AML-193 (cell line): Measurements from ENCODE around the gene PFDN1.

ENCODE experiments used
- DNase-seq, 2 experiments: peaks; one replicate each; lab custom pipeline; 2025; lab: John Stamatoyannopoulos, UW

The PFDN1 gene

GRCh38 chr5:140238756-140239155, 64.1 kb downstream of the PFDN1 start:
- no peak for DNase-seq

GRCh38 chr5:140236891-140237598, 65.9 kb downstream of the PFDN1 start:
- DNase-seq = no peak

- DNase-seq = peak; percentile 76 to 81
These were observed 66.9 kb downstream of the PFDN1 start for GRCh38 chr5:140235791-140236551.

- DNase-seq = no peak
These were observed 68.4 kb downstream of the PFDN1 start for GRCh38 chr5:140234377-140234989.

- DNase-seq = no peak
These were observed 70.2 kb downstream of the PFDN1 start for GRCh38 chr5:140232731-140233130.

- DNase-seq = no peak
These were observed 72.5 kb downstream of the PFDN1 start for GRCh38 chr5:140230373-140230772.

GRCh38 chr5:140228364-140228837, 74.5 kb downstream of the PFDN1 start:
- DNase-seq = no peak

GRCh38 chr5:140227046-140227445, 75.9 kb downstream of the PFDN1 start:
- DNase-seq = no peak

GRCh38 chr5:140225396-140225795, 77.5 kb downstream of the PFDN1 start:
- no peak for DNase-seq

- DNase-seq = no peak
These were observed 78.2 kb downstream of the PFDN1 start for GRCh38 chr5:140224658-140225057.

GRCh38 chr5:140223567-140223966, 79.3 kb downstream of the PFDN1 start:
- no peak for DNase-seq

- no peak for DNase-seq
These were observed 80.5 kb downstream of the PFDN1 start for GRCh38 chr5:140222416-140222815.

- DNase-seq = no peak
These were observed 81.1 kb downstream of the PFDN1 start for GRCh38 chr5:140221697-140222223.

GRCh38 chr5:140220698-140221064, 82.2 kb downstream of the PFDN1 start:
- no peak for DNase-seq

- no peak for DNase-seq
These were observed 82.7 kb downstream of the PFDN1 start for GRCh38 chr5:140220032-140220697.

- DNase-seq = no peak
These were observed 83.6 kb downstream of the PFDN1 start for GRCh38 chr5:140219068-140219991.

GRCh38 chr5:140217299-140218026, 85.4 kb downstream of the PFDN1 start:
- DNase-seq = no peak

GRCh38 chr5:140216478-140217074, 86.3 kb downstream of the PFDN1 start:
- no peak for DNase-seq

- no peak for DNase-seq
These were observed 87.6 kb downstream of the PFDN1 start for GRCh38 chr5:140215276-140215675.

GRCh38 chr5:140214831-140215230, 88.1 kb downstream of the PFDN1 start:
- peak; percentile 73 to 84 for DNase-seq
